ENCODE data around the gene CLTA.
"Not testable (repeated sequence)": the region's sequence is repeated elsewhere in the genome, so short reads cannot be mapped to it uniquely, and the experiment has no call there.

Gene CLTA

DNA sequence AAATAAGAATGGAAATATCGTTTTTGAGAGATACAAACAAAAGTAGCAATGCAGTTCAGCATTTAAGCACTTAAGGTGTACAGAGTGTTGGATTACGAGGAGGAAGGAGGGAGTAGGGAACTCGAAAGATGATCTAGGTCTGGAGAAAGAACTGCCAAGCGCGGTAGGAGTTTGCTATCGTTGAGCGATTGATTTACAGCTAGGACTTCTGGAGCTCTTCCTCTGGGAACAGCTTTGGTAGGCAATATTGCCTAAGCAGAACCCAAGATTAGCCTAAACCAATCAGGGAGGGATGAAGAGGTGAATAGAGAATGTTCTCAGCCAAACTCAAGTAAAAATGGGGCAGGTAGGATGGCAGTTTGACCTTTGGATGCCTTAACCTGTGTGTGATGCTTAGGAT, 965 bp downstream of the CLTA start:
- DNase-seq = peak; percentile 21 to 24

DNA sequence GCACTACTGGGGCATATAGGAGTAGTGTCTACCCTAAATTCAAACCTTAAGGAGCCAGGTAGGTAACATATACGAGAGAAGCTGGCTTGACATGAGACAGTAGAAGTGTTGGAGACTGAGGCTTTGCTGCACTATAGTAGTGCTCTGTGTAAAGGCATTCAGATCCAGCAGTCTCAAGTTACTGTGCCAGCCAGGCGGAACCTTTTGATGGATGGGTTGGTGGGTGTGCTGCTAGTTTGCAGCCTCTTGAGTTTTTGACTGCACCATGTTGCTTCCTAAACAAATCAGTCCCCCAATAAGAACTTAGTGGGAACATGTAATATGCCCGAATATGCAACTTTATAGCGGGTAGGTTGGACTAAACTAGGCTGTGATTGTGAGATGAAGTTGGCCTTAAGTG, 1.5 kb downstream of the CLTA start:
- no peak for DNase-seq

DNA sequence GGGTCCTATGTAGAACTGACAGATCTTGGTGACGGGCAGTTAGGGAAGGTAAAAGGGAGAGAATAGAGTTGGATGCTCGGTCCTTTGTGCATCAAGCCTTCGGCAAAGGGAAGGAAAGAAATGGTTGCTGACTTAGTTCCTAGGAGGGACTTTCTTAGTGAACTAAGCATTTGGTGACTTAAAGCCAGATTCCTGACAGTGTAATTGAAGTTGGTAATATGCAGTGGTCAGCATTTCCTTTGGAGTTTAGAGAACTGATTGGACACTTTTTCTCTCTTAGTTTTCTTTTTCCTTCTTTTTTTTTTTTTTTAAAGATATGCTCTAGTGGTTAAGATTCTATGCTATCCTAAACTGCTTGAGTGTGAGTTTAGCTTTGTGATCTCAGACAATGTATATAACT, 2.3 kb downstream of the CLTA start:
- no peak for DNase-seq

DNA sequence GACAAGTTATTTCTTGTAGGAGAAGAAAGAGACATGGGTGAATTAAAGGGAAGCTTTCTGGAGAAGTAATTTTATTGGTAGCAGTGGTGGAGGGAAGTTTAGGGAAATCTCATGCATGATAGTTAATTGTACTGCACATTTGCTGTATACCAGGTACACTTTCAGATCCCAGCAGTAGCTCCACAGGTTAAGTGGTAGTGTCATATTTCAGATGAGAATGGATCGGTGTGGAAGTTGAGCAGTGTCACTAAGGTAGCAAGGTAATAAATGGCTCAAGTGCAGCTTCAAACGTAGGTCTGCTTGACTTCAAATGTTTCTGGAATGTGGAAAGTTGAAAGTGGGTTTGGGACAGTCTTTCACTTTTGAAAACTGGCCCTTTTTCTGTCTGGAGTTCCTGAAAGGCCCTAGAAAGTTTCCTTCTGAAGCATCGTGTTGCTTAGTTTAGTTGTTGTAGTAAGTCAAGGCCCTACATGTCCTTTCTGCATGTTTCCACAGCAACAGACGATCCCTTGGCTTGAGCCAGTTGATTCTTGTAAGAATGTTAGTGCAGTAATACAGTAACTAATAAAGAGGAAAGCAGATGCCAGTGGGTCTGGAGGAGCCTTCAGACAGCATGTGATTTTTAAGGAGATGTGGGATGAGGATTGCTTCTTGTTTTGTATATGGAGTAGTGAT, 3.7 kb downstream of the CLTA start:
- no peak for DNase-seq

DNA sequence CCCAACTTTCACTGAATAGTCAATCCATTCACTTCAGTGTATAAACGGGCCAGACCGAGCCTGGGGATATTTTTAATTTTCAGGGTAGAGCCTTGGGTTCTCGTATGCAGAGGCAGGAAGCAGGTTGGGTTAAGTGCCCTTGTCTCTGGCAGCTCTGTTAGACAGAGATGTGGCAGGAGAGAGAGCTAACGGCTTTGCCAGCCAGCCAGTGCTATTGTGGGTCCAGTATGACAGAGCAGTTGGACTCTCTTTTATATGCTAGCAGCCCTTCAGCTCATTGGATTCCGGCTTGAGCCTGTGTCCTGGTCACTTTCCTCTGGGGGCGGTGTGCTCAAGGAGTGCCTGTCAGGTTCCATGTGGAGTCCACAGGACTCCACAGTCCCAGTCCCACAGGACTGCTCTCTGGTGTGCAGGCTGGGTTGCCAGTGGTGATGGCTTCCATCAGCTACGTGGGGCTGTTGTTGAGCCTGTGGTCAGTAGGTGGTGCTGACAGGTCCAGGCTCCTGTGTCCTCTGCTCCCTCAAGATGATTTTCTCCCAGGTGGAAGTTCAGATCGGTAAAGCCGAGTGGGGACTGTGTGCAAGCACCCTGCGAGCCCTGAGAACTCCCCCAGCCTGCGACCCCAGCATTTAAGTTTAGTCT, 14.3 kb downstream of the CLTA start:
- no peak for DNase-seq

DNA sequence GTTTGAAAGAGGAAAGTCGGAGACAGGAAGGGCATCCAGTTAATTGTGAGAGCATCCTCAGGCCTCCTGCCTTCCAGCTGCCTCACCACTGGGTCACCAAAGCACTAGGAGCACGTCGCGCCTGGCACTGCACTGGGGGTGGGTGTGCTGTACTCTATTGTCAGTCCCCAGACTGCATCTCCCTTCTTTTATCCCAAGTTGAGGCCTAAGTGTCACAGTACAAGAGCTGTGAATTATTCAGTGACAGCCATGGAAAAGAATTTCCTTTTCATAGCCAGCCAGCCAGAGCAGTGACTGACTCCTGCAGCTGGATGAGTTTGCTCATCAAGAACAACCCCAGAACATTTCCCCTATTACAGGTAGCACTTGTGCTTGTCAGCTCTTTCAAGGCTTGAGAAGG, 16.3 kb downstream of the CLTA start:
- no peak for DNase-seq

DNA sequence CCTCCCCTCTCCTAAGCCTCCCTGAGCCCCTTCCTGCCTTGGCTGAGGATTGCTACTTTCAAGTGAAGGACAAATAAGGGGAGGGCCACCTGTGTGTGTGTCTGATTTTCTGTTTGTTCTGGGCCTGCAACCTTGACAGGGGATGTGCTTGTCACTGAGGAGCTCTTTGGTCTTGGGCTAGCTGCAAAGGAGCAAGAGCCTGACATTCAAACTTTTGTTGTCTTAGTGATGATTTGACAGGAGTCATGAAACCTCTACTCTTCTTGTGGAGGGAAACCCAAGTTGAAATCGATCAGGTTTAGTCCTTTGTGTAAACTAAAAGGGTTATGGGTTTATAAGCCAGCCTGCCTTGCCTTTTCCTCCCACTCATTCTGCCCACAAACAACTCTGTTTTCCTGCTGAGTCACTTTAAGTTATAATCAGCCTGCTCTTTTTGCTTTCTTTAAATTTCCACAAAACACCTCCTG, 16.9 kb downstream of the CLTA start:
- DNase-seq = no peak

DNA sequence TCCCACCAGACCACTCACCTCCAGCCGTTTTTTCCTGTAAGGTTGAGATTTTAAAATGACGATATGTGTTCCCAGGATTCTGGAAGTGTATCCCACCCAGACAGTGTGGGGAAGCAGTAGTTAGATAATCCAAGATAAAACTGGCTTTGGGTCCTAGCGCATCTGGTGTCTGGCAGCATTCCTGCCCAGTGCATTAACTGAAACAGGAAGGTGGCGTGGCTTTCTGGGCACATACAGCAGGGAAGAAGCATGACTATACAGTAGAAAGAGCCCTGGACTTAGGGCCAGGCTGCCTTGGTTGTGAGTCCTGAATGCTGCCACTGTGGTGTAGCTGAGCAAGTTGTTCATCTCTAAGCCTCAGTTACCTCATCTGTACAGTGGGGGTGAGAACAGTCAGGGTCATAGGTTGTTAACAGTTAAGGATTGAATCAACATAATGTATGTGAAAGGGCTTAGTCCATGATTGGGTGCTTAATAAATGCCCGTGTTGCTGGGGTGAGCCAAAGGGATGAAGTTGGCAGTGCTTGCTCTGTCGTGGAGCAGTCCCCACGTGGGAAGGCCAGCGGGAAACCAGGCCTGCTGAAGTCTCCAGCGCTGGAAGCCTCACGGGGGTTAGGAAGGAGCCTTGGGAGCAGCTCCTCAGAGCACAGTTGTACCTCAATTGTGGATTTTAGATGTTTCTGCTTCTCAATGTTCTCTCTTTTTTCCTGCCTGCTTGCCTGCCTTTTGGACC, 18.0 kb downstream of the CLTA start:
- DNase-seq = no peak

DNA sequence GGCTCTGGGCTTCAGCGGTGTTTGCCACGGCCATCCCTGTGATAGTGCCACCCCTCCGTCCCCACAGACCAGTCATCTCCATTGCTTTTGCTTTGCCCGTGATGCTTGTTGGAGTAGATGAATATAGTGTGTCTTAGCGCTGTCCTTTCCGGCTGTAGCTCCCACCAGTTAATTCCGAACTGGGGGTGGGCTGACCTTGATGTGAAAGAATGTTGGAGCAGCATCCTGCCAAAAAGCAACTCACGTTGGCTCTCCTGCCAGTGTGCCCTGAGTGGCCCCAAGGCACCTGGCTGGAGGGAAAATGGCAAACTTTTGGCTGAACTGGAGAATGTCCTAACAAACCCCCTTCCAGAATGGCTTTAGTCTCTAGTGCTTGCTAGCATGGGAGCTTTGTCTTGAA, 20.0 kb downstream of the CLTA start:
- DNase-seq = no peak

DNA sequence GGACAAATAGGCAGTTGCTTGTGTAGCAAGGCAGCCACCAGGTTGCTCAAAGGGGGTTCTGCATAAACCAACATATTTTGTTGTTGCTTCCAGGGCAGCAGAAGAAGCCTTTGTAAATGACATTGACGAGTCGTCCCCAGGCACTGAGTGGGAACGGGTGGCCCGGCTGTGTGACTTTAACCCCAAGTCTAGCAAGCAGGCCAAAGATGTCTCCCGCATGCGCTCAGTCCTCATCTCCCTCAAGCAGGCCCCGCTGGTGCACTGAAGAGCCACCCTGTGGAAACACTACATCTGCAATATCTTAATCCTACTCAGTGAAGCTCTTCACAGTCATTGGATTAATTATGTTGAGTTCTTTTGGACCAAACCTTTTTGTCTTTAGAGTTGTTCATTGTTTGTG, 20.8 kb downstream of the CLTA start:
- no peak for DNase-seq

DNA sequence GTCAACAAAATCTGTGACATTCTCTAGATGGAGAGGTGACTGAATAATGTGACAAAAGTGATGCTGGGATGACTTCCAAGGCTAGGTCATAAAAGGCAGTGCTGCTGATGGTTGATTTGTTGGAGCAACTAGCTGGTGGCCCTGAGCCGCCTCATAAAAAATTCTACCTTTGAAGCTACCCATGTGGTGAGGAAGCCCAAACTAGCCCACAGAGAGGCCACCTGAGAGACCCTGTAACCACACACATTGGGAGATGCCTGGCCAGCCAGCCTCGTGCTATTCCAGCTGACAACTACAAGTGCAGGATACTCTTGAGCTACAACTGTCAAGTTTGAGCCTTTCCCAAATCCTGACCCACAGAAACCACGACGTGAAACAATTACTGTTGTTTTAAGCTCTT, 22.7 kb downstream of the CLTA start:
- DNase-seq = no peak

DNA sequence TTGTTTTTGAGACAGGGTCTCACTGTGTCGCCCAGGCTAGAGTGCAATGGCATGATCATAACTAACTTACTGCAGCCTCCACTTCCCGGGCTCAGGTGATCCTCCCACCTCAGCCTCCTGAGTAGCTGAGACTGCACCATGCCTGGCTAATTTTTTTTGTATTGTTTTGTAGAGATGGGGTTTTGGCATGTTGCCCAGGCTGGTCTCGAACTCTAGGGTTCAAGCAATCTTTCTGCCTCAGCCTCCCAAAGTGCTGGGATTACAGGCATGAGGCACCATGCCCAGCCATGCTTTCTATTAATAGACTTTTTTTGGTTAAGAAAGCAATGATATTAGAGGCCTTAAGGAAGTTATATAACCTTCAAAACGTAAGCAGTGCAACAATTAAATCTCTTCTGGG, 23.3 kb downstream of the CLTA start:
- DNase-seq = no peak

DNA sequence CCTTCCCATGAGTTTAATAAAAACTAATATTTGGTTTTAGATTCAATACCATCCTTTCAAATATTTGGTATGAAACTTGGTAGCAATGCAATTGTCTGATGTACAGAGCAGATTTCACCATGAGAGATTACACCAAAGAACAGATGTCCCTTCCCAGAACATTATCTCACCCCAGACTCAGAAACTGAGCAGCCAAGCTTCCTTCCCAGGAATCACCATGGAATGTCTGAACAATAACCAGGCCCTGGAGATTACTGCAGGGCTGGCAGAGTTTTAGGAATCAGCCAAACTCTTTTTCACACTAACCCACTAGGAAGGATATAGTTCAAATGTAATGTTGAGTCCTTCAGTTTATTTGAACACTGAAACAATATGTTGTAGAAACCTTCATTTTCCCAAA, 23.9 kb downstream of the CLTA start:
- no peak for DNase-seq

DNA sequence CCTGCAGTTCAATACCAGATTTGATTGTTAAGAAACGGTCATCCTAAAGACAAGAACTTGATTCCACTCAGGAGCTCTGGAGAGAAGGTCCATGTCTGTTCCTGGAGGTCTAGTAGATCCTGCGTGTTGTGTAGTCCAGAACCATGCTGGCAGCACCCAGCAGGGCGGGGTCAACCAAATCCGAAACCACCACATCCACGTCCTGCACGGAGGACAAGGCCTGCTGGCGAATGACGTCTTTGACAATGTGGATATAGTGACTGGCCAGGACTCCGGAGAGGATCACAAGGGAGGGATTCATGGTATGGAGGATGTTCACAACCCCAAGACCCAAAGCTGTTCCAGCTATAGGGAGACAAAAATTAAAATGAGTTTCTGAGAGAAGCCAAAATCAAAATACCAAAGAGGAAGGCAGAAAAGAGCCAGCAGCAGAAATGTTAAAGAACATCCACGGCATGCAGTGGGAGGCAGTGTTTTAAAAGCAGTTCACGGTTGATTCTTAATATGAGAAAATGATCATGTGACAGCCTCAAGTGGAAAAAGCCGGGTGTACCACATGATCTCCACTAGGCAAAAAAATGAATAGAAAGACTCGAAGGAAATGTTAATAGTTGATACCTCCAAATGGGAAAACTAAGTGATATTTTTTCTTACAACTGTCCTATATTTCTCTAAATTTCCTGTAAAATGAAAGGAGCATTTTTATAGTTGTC, 26.7 kb downstream of the CLTA start:
- DNase-seq = no peak

DNA sequence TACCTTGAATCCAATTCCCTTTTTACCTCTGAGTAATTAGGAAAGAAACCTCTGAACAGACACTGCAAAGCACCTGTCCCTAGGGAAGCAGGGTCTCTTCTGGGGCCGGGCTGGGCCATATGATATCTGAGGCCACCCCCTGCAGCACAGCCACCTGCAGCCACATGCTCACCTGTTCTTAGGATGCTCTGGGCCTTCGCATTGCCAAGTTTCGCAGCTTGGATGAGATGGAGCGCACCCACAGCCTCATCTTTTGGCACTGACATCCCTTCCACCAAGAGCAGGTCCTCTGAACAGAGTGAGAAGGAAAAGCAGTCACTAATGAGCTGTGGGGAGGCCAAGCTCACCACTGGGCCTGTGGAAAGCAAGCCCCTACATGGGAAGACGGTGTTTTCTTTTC, 27.3 kb downstream of the CLTA start:
- no peak for DNase-seq

DNA sequence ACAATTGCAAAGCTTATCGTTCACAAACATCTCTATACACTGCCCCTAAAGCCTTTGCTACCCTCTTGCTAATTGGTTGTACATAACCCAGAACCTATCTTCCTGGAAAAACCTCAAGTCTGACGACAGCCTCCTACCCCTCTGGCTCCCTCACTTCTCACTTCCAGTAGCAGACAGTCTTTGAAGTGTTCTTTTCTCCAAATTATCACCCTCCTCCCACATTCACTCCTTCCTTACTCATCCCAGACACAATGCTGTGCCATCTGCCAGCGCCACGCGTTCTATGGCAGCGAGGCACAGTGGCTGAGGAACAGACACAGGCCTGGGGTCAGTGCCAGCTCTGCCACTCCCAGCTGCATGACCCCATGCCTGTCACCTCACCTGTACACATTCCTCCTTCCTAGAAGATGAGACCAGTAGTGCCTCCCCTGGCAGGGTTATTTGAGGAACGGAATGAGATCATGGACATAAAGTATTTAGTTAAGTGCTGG, 27.7 kb downstream of the CLTA start:
- DNase-seq = no peak

DNA sequence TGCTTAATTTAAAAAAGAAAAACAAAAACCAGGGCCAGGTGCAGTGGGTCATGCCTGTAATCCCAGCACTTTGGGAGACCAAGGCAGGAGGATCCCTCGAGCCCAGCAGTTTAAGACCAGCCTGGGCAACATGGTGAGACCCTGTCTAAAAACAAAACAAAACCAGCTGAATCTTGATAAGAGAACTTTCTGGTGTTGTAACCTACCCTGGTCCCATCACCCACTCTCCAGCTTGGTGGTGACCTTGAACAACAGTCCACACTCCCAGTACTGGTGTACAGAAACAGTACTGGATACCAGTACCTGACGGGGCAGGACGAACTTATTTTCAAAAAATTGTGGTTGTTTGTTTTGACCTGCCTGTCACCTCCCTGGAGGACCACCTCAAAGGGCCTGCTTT, 30.9 kb downstream of the CLTA start:
- no peak for DNase-seq

DNA sequence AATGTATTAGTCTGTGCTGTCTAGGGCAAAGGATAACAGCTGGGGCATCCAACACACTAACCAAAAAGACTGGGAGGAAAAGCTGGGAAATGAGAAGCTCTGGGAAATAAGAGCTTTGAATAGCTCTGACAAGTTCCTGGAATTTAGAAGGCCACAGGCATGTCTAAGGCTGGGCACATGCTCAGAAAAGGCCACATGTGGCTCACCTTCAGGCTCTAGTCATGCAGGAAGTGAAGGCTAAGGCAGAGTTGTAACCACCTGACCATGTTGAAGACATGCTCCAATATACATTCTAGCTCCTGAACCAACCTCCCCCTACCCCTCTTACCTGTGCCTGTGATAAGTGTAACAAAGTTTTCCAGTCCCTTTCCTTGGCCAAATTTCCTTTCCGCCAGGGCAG, 31.7 kb downstream of the CLTA start:
- no peak for DNase-seq

DNA sequence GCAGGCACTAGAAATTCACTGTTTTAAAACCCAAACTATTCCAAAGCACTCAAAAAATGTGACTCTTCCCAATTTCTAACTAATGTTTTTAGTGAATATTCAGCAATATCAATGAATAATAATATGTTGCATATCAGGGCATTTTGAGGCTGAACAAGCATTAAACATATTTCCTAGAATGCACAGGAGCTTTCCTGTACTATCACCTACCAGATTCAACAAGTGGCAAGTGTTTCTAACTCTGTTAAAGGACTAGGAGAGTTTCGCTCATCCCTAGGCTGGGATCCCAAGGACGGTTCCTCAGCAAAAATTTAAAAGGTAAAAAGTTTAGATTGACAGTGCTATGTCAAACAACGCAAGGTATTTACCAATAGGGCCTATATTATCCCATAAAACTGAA, 46.5 kb downstream of the CLTA start:
- no peak for DNase-seq

DNA sequence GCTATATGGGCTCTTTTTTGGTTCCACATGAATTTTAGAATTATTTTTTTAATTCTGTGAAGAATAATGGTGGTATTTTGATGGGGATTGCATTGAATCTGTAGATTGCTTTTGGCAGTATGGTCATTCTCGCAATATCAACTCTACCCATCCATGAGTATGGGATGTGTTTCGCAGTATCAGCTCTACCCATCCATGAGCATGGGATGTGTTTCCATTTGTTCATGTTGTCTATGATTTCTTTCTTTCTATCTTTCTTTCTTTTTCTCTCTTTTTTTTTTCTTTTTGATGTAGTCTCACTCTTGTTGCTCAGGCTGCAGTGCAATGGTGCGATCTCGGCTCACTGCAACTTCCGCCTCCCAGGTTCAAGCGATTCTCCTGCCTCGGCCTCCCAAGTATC, 48.5 kb downstream of the CLTA start:
- DNase-seq = not testable (repeated sequence)

DNA sequence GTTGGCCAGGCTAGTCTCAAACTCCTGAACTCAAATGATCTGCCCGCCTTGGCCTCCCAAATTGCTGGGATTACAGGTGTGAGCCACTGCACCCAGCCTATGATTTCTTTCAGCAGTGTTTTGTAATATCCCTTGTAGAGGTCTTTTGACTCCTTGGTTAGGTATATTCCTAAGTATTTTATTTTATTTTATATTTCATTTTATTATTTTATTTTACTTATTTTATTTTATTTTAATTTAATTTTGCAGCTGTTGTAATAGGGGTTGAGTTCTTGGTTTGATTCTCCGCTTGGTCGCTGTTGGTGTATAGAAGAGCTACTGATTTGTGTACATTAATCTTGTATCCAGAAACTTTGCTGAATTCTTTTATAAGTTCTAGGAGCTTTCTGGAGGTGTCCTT, 49.0 kb downstream of the CLTA start:
- DNase-seq = not testable (repeated sequence)

DNA sequence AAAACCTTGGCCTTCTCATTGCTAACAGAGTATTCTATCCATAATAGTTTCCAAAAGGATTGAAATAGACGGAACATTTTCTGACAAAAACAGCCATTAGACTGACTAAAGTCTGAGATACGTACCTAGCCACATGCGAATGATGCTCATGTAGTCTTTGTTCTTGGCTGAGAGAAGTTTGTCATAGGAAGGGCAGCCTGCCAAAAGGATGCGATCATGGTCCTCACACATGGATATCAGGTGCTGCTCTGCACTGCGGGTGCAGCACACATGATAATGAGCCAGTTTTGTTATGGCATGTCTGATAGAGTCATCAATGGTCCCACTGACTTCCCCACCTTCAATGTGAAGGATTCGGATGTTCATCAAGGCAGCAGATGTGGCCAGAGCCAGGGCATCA, 55.2 kb downstream of the CLTA start:
- DNase-seq = no peak

DNA sequence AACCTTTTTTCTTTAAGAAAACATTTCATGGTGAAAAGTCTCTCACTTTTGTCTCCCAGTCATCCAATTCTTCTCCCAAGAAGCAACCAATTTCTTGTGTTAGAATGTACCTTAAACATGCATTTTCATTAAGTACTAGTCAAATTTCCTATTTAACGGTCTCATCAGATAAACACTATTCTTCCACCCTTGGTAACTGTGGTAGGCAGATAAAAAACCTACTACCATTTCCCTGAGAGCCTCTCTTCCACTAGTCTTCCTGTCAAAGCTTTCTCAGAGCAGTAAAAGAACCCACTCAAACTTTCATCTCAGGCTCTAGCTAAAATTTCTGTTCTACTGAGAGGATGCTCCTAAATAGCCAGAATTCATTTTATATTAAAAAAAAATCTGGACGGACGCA, 56.6 kb downstream of the CLTA start:
- no peak for DNase-seq

DNA sequence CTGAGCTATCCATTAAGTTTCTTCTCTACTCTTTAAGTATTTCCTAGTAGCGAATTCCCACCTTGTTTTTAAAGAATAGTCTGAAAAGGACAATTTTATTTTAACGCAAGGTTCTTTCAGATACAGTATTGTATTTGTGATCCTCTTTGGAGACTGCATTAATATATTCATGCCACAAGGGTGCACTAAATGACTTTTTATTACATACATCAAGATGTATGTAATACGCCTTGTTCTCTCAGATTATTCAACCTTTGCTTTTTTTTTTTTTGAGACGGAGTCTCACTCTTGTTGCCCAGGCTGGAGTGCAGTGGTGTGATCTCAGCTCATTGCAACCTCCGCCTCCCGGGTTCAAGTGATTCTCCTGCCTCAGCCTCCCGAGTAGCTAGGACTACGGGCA, 57.3 kb downstream of the CLTA start:
- peak; percentile 64 to 77 for DNase-seq

Data from Kasumi-1 (cell line).